WTC11 (cell line): ENCODE data around the gene SCG5. TPM values are rescaled to one million over a fixed set of nuclear protein-coding genes. Genes with fewer than 3 reads are reported as not detected.
A peak's percentile ranks its signal among the peaks of the same experiment; 100 is the strongest.

Experiments used
- ATAC-seq: fragments of 200-7000 bp; cut with Tn5 transposase; 2 replicates; pipeline ENCODE4 v1.10.0; 2021; ENCODE audit warnings: mild to moderate bottlenecking, moderate library complexity
- CTCF ChIA-PET: fragments of 300-600 bp; sonication (Branson Sonifier 250); formaldehyde crosslinking; loops from one replicate; lab custom pipeline; 2021; ENCODE audit warnings: antibody characterized with exemption; lab: Charles Lee
- POLR2A ChIA-PET: fragments of 350-600 bp; sonication (Branson Sonifier 250); formaldehyde crosslinking; loops from one replicate; lab custom pipeline; 2021; ENCODE audit warnings: antibody characterized with exemption; lab: Charles Lee
- DNase-seq: peaks from one replicate; pipeline ENCODE4 v3.0.0; 2021; ENCODE audit warnings: low spot score
- H3K27ac Mint-ChIP-seq: 2 replicates; pipeline ENCODE4 v1.8.0; 2021; ENCODE audit warnings: mixed read lengths
- H3K27me3 Mint-ChIP-seq: 2 replicates; pipeline ENCODE4 v1.8.0; 2021; ENCODE audit warnings: low read depth, mild to moderate bottlenecking, moderate library complexity, mixed read lengths
- H3K36me3 Mint-ChIP-seq: 2 replicates; pipeline ENCODE4 v1.8.0; 2021; ENCODE audit warnings: mixed read lengths
- H3K4me1 Mint-ChIP-seq: 2 replicates; pipeline ENCODE4 v1.8.0; 2022; ENCODE audit warnings: mixed read lengths
- H3K4me3 Mint-ChIP-seq: 2 replicates; pipeline ENCODE4 v1.8.0; 2021; ENCODE audit warnings: mild to moderate bottlenecking, moderate library complexity, mixed read lengths
- H3K9me3 Mint-ChIP-seq: 2 replicates; pipeline ENCODE4 v1.8.0; 2021; ENCODE audit warnings: mixed read lengths
- GABPB1 ChIP-seq: sonication (generic); formaldehyde crosslinking; IDR thresholded peaks from 2 replicates; pipeline ENCODE4 v1.8.1; 2023; ENCODE audit warnings: mild to moderate bottlenecking, missing genetic modification reagents
- HMGXB4 ChIP-seq: sonication (generic); formaldehyde crosslinking; IDR thresholded peaks from 2 replicates; pipeline ENCODE4 v1.8.1; 2023; ENCODE audit warnings: mild to moderate bottlenecking, moderate library complexity, missing genetic modification reagents
- KAT7 ChIP-seq: sonication (generic); formaldehyde crosslinking; IDR thresholded peaks from 2 replicates; pipeline ENCODE4 v1.8.1; 2023; ENCODE audit warnings: missing genetic modification reagents, mild to moderate bottlenecking, borderline replicate concordance
- MXD4 ChIP-seq: fragments of 250-450 bp; sonication (Bioruptor Pico); IDR thresholded peaks from 2 replicates; pipeline ENCODE4 v1.8.0; 2021; ENCODE audit warnings: mild to moderate bottlenecking, moderate library complexity, borderline replicate concordance
- NR1H2 ChIP-seq: sonication (generic); formaldehyde crosslinking; IDR thresholded peaks from 2 replicates; pipeline ENCODE4 v1.9.0; 2021; ENCODE audit warnings: mild to moderate bottlenecking, moderate library complexity, missing genetic modification reagents
- NR2C2 ChIP-seq: sonication (generic); formaldehyde crosslinking; IDR thresholded peaks from 2 replicates; pipeline ENCODE4 v1.8.0; 2022; ENCODE audit warnings: mild to moderate bottlenecking, missing genetic modification reagents
- SMAD3 ChIP-seq: sonication (generic); formaldehyde crosslinking; IDR thresholded peaks from 2 replicates; pipeline ENCODE4 v1.8.0; 2022; ENCODE audit warnings: missing genetic modification reagents, mild to moderate bottlenecking, borderline replicate concordance
- TEAD1 ChIP-seq: sonication (generic); formaldehyde crosslinking; IDR thresholded peaks from 2 replicates; pipeline ENCODE4 v1.8.0; 2022; ENCODE audit warnings: mild to moderate bottlenecking, missing genetic modification reagents
- ZNF416 ChIP-seq: fragments of 250-450 bp; sonication (Bioruptor Pico); IDR thresholded peaks from 2 replicates; pipeline ENCODE4 v1.9.0; 2021; ENCODE audit warnings: mild to moderate bottlenecking, inconsistent platforms
- total RNA-seq: library from RNA; stranded (reverse); gene quantifications from 3 replicates; pipeline ENCODE4 v1.2.3, GENCODE V29; 2021
- TF ChIP-seq, protein P1 (sequence below): fragments of 250-450 bp; sonication (Bioruptor Pico); IDR thresholded peaks from 2 replicates; pipeline ENCODE4 v1.9.0; 2021; ENCODE audit warnings: mild to moderate bottlenecking, borderline replicate concordance
- TF ChIP-seq, protein P2 (sequence below): sonication (generic); formaldehyde crosslinking; IDR thresholded peaks from 2 replicates; pipeline ENCODE4 v1.8.1; 2022; ENCODE audit warnings: missing genetic modification reagents, borderline replicate concordance

The SCG5 gene
- total RNA-seq, 1 experiment from 2014 or later = 14.2 TPM

DNA sequence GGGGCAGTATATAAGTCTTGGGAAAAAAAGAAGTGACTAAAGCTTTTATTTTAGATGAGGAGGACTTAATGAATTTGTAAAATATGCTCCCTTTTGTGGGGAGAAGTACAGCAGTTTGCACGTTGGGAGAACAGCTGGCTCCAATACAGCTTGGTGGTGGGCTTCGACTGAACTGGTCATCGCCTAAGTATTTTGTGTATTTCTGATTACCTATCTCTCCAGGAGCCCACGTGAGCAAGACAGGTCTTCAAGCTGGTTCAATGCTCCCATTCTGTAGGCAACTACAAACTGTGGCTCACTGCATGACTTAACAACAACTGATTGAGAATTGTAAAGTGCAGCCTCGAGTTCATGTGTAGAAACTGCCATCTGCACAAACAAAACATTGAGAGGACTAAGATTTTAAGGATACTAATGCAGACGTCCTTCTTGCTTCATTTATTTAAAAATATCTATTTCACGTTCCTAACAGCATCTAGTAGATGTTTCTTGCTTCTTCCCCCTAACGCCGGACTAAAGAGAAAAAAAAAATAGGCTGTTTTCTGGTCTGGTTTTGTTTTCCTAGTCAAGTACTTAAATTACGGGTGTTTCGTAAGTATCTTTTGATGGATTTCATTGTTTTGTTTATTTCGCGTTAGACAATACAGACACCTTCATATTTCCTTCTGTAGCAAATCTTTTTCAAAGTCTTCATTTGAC is 74.9 kb downstream of the SCG5 start:
- DNase-seq (no peak), ATAC-seq (no peak)
- ChIA-PET POLR2A (no interaction called here), CTCF (interaction anchor here (1.2 kb wide), 1 partner anchor 237 kb away, joined by 3 read pairs; no protein-coding TSS in a partner anchor)
- Mint-ChIP-seq H3K27ac (no peak overlapping the region), H3K9me3 (no peaks in the 10 kb centered on the region), H3K4me1 (peaks cover 29% of the 10 kb centered on the region), H3K36me3 (no peaks in the 10 kb centered on the region), H3K27me3 (peaks cover 86% of the 10 kb centered on the region), H3K4me3 (peak overlapping the region; percentile 68)
- TF ChIP-seq KAT7 (CRISPR knock-in tag) (no peak), GABPB1 (no peak), NR2C2 (CRISPR knock-in tag) (no peak), HMGXB4 (CRISPR knock-in tag) (no peak), ZNF416 (CRISPR knock-in tag) (no peak), MXD4 (CRISPR knock-in tag) (no peak), SMAD3 (CRISPR knock-in tag) (no peak), TEAD1 (CRISPR knock-in tag) (no peak), NR1H2 (no peak)
- TF ChIP-seq, protein P1, sequence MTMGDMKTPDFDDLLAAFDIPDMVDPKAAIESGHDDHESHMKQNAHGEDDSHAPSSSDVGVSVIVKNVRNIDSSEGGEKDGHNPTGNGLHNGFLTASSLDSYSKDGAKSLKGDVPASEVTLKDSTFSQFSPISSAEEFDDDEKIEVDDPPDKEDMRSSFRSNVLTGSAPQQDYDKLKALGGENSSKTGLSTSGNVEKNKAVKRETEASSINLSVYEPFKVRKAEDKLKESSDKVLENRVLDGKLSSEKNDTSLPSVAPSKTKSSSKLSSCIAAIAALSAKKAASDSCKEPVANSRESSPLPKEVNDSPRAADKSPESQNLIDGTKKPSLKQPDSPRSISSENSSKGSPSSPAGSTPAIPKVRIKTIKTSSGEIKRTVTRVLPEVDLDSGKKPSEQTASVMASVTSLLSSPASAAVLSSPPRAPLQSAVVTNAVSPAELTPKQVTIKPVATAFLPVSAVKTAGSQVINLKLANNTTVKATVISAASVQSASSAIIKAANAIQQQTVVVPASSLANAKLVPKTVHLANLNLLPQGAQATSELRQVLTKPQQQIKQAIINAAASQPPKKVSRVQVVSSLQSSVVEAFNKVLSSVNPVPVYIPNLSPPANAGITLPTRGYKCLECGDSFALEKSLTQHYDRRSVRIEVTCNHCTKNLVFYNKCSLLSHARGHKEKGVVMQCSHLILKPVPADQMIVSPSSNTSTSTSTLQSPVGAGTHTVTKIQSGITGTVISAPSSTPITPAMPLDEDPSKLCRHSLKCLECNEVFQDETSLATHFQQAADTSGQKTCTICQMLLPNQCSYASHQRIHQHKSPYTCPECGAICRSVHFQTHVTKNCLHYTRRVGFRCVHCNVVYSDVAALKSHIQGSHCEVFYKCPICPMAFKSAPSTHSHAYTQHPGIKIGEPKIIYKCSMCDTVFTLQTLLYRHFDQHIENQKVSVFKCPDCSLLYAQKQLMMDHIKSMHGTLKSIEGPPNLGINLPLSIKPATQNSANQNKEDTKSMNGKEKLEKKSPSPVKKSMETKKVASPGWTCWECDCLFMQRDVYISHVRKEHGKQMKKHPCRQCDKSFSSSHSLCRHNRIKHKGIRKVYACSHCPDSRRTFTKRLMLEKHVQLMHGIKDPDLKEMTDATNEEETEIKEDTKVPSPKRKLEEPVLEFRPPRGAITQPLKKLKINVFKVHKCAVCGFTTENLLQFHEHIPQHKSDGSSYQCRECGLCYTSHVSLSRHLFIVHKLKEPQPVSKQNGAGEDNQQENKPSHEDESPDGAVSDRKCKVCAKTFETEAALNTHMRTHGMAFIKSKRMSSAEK (CRISPR knock-in tag) = no peak

DNA sequence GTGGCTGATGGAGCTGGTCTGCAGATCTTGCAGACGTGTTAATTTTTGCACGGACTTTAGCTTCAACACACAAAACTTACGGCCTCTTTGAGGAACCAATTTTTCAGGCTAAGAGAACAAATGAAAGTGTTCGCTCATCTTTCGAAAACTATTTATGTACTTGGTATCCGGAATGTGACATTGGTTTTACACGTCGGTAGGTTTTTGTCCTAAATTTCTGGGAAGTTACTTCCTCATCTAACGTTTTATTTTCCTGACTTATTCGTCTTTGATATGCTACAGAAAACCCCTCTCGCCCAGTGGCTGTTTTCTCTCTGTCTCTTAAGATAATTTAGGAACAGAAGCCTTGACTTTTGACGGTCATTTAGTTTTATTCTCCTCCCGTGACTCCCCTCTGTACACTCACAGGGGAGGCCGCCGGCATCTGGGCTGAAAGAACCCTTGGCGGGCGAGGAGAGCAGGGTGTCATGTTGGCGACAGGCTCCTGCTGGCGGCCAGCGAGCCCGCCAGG is 75.5 kb downstream of the SCG5 start:
- ChIA-PET CTCF (interaction anchor here (1.2 kb wide), 1 partner anchor 236 kb away, joined by 3 read pairs; no protein-coding TSS in a partner anchor), POLR2A (no interaction called here)
- no peak for TF ChIP-seq HMGXB4 (CRISPR knock-in tag)
- TF ChIP-seq, protein P2, sequence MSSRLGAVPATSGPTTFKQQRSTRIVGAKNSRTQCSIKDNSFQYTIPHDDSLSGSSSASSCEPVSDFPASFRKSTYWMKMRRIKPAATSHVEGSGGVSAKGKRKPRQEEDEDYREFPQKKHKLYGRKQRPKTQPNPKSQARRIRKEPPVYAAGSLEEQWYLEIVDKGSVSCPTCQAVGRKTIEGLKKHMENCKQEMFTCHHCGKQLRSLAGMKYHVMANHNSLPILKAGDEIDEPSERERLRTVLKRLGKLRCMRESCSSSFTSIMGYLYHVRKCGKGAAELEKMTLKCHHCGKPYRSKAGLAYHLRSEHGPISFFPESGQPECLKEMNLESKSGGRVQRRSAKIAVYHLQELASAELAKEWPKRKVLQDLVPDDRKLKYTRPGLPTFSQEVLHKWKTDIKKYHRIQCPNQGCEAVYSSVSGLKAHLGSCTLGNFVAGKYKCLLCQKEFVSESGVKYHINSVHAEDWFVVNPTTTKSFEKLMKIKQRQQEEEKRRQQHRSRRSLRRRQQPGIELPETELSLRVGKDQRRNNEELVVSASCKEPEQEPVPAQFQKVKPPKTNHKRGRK (CRISPR knock-in tag) = no peak
- peaks cover 92% of the 10 kb centered on the region for H3K27me3 Mint-ChIP-seq
- no peaks in the 10 kb centered on the region for H3K36me3 Mint-ChIP-seq
- H3K4me3 Mint-ChIP-seq = peak overlapping the region; percentile 68
- H3K4me1 Mint-ChIP-seq = peaks cover 29% of the 10 kb centered on the region
- no peak overlapping the region for H3K27ac Mint-ChIP-seq
- H3K9me3 Mint-ChIP-seq = no peaks in the 10 kb centered on the region
- ATAC-seq (peak; percentile 12), DNase-seq (no peak)
